RWPE1 (cell line): ENCODE measurements around the gene PABPN1L.
"Not testable (repeated sequence)": the region's sequence is repeated elsewhere in the genome, so short reads cannot be mapped to it uniquely, and the experiment has no call there.

Experiments
- CTCF ChIA-PET: fragments of 350-600 bp; sonication (Branson Sonifier 250); formaldehyde crosslinking; extraction: SDS; loops from one replicate; lab custom pipeline; 2021; lab: Yijun Ruan, JAX
- POLR2A ChIA-PET: fragments of 400-600 bp; formaldehyde crosslinking; extraction: SDS; loops from one replicate; lab custom pipeline; 2020; ENCODE audit warnings: antibody characterized with exemption; ENCODE audit not compliant: low non-redundant PET; lab: Yijun Ruan, JAX
- DNase-seq: peaks from one replicate; pipeline ENCODE4 v3.0.0; 2012; ENCODE audit warnings: low spot score
- H3K27ac ChIP-seq: fragments of 450-650 bp; 2 replicates; pipeline ENCODE4 v1.5.1; 2017
- CTCF ChIP-seq: fragments of 450-650 bp; conservative IDR thresholded peaks from 2 replicates; pipeline ENCODE4 v1.5.1; 2017; ENCODE audit warnings: low read depth, mild to moderate bottlenecking

PABPN1L gene

GRCh38 chr16:88896238-88897070, 30.0 kb upstream of the PABPN1L start:
- DNase-seq = no peak
- H3K27ac ChIP-seq = no peak overlapping the region
- ChIA-PET CTCF (interaction anchor here (1.0 kb wide), 1 partner anchor 15 kb away, joined by 3 read pairs; no protein-coding TSS in a partner anchor), POLR2A (interaction anchor here (0.5 kb wide), 1 partner anchor 76 kb away, joined by 5 read pairs; no protein-coding TSS in a partner anchor)
- TF ChIP-seq CTCF = no peak

DNA sequence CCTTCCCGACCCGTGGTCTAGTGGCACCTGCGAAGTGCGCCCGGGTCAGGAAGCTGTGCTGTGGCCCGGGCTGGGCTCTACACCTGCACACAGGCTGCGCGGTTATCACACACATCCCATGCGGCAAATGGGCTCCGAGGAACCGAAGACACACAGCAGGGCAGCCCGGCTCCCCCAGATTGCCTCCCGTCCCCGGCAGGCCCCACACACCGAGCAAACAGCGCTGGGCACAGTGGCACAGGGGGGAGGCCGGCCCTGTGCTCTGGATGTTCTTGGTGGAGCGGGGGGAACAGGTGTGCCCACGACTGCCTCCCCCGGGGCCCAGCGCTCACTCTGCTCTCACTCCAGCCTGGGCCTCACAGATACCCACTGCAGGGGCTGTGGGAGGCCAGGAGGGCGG, 28.9 kb upstream of the PABPN1L start:
- no peak for DNase-seq
- H3K27ac ChIP-seq = no peak overlapping the region
- TF ChIP-seq CTCF = no peak
- POLR2A ChIA-PET = no interaction called here
- CTCF ChIA-PET = no interaction called here

DNA sequence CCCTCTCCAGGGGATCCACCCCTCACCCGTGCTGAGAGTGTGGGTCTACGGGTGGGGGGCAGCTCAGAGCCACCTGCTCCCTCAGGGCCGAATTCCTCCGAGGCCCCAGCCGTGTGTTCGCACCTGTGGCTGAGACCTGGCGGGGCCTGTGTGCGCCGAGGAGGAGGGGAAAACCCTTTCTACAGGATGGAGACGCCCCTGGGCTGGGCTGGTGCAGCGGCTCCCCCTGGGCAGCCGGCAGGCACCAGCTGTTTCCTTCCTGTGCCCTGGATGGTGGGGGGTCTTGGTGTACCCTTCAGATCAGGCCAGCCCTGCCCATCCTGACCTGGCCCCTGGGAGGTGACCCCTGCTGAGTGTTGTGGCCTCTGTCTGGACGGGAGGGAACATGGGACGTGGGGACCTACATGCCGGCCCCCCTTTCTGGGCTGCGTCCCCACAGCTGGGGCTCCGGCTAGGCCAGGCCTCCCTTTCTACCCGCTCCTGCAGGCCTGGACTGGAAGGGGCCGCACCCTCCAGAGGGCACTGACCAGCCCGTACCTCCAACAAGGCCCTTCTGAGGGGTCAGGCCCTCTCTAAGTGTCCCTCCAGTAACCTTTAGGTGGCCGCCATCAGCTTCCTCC, 28.3 kb upstream of the PABPN1L start:
- POLR2A ChIA-PET = no interaction called here
- DNase-seq = no peak
- CTCF ChIA-PET = no interaction called here
- TF ChIP-seq CTCF = no peak
- no peak overlapping the region for H3K27ac ChIP-seq

- POLR2A ChIA-PET, DNase-seq, H3K27ac ChIP-seq, CTCF ChIA-PET: not testable (repeated sequence)
These were observed 27.8 kb upstream of the PABPN1L start for GRCh38 chr16:88894266-88894665.

DNA sequence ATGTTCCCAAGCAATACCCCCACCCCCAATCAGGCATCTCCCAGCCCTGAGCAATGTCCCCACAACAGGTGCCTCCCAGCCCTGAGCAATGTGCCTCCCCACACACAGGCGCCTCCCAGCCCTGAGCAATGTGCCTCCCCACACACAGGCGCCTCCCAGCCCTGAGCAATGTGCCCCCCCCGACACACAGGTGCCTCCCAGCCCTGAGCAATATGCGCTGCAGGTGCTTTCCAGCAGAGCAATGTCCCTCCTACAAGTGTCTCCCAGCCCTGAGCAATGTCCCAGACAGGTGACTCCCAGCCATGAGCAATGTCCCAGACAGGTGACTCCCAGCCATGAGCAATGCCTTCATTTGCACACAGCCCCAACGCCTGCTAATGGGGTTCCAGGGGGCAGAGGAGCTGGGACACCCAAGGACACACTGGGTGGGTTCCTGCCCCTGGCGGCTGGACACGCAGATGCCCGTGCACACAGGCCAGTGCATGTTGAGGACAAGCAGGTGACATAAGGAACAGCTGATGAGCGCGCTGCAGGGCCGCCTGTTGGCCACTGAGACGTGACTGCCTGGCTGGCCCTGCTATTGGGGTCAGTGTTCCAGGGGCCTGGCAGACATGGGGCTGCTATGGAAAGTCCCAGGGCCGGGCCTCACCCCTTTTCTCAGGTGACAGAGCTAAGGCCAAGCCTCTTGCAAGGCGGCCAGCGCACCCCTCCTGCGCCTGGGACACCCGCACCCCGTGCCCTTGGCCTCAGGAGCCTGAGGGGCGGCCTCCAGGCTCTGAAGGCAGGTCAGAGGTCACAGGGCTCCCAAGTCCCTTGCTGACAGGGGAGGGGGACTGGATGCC, 26.9 kb upstream of the PABPN1L start:
- DNase-seq = no peak
- no peak for TF ChIP-seq CTCF
- no peak overlapping the region for H3K27ac ChIP-seq
- ChIA-PET POLR2A (no interaction called here), CTCF (interaction anchor here (1.0 kb wide), 1 partner anchor 77 kb away, joined by 3 read pairs; no protein-coding TSS in a partner anchor)

GRCh38 chr16:88892065-88892464, 25.6 kb upstream of the PABPN1L start:
- ChIA-PET POLR2A (no interaction called here), CTCF (no interaction called here)
- no peak overlapping the region for H3K27ac ChIP-seq
- TF ChIP-seq CTCF = no peak
- no peak for DNase-seq
